ENCODE results near the gene HLA-F.
A peak's percentile ranks its signal among the peaks of the same experiment; 100 is the strongest.

The HLA-F gene

DNA sequence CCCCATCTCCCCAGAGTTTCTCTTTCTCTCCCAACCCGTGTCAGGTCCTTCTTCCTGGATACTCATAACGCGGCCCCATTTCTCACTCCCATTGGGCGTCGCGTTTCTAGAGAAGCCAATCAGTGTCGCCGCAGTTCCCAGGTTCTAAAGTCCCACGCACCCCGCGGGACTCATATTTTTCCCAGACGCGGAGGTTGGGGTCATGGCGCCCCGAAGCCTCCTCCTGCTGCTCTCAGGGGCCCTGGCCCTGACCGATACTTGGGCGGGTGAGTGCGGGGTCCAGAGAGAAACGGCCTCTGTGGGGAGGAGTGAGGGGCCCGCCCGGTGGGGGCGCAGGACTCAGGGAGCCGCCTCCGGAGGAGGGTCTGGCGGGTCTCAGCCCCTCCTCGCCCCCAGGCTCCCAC is at the start of gene HLA-F:
TSS of gene HLA-F (plus strand) at position 173 of the 404 bp plus-strand sequence. CDS start at position 203, 30 bp downstream.
- no peak for DNase-seq

DNA sequence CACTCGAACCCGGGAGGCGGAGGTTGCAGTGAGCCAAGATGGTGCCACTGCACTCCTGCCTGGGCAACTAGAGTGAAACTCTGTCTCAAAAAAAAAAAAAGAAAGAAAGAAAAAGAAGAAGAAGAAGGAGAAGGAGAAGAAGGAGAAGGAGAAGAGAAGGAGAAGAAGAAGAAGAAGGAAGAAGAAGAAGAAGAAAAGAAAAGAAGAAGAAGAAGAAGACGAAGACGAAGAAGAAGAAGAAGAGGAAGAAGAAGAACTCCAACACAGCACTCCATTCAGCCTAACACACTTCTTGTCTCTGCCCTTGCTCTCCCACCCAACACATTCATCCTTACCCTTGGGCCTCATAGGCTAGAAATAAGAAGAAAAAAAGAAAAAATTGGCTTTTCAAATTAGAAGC is 49.2 kb upstream of the HLA-F start:
- DNase-seq, result no peak

DNA sequence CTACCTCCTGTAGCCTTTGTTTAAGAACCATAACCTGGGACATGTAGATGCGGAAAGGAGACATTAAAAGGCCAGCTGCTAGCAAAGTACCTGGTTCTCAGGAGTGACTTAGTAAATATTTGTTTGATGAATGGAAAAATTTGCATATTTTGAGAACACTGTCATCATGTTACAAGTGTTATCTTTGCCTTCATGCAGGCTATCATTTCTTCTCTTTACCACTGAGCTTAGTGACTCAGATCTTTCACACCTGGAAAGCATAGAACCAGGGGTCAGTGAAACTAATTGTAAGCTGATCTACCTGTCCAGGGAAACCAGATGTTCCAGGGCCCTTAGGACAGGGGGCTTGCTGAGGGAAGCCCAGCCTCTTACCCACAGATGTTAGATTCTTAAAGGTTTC is 47.7 kb upstream of the HLA-F start:
- DNase-seq, result no peak

DNA sequence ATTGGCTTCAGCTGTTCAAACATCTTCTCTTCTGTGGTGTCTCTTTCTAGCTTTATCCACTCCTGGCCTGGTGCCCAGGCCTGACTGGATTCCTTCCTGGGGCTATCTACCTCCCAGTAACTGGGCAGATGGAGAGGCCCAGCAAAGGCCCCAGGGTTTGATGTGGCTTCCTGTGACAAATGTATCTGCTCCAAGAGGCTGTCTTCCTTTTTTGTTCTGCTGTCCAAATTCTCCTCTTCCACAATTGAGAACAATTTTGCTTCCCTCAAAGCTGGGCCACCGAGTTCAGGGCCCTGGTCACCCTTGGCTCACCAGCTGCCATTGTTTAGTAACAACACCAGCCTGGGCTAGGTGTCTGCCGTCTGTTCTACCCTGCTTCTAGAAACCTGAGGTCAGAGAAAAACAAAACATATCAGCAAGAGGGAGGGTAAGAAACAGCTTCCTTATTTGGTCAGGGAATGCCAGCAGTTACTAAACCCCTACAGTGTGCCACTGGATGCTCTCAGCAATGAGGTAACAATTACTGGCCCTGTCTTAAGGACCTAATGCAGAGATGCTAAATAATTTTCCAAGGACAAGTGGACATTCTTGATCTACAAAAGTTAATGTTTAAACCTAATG is 46.1 kb upstream of the HLA-F start:
- DNase-seq, result no peak

DNA sequence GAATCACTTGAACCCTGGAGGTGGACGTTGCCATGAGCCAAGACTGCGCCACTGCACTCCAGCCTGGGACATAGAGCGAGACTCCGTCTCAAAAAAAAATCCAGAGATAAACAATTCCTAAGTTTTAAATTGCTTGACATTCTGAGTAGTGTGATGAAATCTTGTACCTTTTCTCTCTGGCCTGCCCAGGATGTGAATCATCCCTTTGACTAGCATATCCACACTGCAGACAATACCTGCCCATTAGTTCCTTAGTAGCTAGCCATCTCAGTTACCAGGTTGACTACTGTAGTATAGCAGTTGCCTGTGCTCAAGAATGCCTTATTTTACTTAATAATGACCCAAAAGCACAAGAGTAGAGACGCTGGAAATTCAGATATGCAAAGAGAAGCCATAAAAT is 45.1 kb upstream of the HLA-F start:
- DNase-seq, result no peak

DNA sequence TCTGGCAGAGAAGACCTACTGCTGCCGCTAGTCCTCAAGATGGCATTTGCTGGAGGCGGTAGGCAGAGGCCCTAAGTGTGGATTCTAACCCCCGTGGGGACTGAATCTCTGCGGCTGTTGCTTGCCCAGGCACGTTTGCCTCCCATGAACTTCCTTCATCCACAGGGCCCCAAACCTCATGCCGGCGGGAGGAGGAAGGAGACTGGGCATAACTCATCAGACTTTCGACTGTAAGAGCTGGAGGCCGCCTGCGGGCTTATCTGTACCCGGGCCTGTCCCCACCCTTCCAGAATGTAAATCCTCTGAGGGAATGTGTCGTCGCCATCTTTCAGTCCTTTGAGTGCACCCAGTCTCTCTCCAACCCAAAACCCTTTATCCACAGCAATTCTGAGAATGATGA is 43.3 kb upstream of the HLA-F start:
- DNase-seq, result no peak

DNA sequence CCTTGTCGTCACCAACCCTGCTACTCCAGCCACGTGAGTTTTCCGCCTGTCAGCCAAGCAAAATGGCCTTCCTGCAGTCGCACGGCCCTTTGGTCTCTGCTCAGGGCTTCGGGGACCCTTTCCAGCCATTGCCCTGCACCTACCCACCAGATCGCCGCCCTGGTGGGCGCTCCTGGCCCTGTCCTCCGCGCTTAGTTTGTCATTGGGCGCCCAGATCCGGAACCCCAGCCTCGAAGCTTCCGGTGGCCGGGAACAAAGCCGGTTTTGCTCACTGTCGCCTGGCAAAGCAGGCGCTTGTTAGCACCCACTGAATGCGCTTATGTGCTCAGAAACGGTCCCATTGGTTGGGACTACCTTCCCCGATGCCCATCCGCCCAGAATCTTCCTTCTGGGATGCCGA is 42.8 kb upstream of the HLA-F start:
- DNase-seq, result no peak

DNA sequence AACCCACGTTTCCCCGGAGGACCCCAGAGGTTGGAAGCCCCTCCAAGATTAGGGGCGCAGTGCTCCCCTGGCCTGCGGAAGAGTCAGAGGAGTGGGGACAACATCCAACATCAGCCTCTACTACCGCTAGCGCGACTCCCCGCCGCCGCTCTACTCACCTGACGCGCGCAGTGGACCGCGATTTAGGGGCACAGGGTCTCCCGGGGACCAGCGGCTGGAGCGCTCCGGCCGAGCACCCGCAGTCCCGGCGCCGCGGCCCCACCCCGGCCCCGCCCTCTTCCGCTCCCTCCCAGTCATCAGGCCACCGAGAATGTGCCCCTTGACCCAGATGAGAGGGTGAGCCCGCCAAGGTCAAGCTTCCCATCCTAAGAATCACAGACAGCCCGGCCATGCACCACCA is 42.3 kb upstream of the HLA-F start, which contains the start of gene ZFP57:
TSS of gene ZFP57 (minus strand) at position 249 of the 400 bp plus-strand sequence. CDS start 4,149 bp downstream, outside the sequence.
- DNase-seq, result no peak

DNA sequence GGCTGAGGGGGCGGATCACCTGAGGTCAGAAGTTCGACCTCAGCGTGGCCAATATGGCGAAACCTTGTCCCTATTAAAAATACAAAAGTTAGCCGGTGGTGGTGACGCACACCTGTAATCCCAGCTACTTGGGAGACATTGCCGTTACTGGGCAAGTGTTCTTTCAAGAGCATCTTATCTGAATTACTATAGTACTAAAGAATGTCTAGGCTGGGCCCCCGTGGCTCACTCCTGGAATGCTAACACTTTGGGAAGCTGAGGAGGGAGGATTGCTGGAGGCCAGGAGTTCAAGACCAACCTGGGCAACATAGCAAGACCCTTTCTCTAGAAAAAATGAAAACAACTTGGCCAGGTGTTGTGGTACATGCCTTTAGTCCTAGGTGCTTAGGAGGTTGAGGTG is 41.4 kb upstream of the HLA-F start:
- DNase-seq, result no peak

DNA sequence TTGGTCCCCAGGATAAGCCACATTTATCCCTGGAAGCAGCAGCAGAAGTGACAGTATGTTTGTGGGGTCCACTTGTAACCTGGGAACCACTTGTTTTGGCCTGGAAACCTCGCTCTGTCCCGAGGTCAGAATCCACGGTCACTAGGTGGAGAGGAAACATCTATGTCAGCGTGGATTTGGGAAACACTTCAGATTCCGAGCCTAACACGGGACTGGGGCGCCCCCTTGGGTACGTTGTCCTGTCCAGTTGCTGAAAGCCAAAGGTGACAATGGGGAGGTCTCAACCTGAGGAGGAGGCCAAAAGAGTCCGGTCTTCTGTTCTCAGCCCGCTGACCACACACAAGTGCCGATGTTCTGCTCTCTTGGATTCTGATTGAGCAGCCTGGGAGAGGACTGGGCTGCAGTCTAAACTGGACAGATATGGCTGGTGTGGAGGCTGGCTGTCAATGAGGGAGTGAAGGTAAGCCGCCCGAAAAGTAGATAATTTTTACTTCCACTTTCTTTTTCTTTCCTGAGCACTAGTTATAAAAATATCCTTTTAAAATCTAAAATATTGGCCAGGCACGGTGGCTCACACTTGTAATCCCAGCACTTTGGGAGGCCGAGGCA is 37.4 kb upstream of the HLA-F start:
- no peak for DNase-seq

DNA sequence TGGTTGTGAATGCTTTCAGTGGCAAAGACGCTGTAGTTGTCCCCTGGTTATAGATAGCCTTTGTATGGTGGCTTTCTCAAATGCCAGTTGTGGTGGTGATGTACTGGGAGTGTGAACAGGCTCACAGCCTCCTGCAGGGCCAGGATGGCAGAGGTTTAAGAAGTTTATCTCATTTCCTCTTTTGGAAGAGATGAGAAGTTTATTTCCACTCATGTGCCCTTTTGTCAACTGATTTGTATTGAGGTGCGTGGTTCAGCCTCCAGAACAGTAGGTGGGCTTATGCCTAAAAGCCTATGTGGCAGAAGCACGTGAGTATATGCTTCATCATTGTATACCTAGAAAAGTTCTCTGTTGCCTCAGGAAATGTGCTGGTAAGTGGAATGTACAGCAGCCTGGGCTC is 28.6 kb upstream of the HLA-F start:
- DNase-seq, result no peak

DNA sequence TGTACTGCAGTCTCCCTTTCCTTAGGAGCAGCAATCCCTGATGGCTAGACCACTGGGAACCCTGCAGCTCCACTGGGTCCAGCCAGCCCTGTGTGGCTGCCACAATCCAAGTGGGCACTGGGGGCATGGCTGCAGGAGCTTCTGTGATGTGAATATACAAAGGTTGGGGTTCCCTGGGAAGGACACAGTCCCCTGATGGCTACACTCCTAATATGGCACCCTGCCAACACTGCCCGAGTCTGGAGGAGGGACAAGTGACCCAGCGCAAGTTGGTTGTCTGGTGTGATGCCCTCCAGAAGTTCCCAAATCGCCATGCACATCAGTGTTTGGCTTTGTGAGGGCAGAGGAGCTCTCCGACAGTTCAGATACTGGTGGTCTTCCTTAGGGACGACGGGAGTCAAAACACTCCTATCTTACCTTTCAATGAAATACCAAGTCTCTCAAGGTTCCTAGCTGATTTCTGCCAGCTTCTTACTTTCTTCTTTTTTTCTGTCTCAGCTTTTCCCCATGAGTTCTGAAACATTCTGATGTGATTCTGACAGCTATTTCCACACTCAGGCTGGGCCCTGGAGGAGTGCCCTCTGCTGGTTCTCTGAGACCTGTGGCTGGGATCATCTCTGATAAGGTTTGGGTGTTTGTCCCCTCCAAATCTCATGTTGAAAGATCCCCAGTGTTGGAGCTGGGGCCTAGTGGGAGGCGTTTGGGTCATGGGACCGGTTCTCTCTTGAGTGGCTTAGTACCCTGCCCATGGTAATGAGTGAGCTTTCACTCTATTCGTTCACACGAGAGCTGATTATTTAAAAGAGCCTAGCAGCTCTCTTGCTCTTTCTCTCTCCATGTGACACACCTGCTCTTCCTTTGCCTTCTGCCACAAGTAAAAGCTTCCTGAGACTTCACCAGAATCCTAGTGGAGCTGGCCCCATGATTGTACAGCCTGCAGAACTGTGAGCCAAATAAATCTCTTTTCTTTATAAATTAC is 26.8 kb upstream of the HLA-F start:
- DNase-seq, result no peak

DNA sequence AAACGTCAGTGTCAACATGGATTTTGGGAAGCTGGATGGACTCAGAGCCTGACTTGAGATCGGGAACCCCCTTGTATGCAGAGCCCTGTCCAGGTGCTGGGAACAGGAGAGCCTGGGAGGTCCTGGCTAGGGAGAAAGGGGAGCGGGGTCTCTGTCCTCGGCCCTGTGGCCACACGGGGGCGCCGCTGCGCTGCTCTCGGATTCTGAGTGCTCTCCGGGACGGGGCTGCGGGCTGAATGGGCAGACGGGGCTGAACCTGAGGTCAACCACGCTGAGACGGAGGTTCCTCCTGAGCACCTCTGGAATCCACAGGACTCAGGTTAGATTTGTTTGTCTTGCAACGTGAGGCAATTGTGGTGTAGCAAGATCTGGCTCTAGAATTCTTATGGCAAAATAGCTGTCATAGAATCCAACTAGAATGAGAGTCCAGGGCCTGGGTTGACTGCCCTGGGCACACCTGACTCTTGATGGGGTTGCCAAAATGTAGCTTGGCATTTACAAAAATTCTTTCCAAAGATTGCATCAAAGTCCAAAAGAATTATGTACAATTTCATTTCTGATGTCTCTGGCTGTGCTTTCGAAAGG is 20.6 kb upstream of the HLA-F start:
- no peak for DNase-seq

DNA sequence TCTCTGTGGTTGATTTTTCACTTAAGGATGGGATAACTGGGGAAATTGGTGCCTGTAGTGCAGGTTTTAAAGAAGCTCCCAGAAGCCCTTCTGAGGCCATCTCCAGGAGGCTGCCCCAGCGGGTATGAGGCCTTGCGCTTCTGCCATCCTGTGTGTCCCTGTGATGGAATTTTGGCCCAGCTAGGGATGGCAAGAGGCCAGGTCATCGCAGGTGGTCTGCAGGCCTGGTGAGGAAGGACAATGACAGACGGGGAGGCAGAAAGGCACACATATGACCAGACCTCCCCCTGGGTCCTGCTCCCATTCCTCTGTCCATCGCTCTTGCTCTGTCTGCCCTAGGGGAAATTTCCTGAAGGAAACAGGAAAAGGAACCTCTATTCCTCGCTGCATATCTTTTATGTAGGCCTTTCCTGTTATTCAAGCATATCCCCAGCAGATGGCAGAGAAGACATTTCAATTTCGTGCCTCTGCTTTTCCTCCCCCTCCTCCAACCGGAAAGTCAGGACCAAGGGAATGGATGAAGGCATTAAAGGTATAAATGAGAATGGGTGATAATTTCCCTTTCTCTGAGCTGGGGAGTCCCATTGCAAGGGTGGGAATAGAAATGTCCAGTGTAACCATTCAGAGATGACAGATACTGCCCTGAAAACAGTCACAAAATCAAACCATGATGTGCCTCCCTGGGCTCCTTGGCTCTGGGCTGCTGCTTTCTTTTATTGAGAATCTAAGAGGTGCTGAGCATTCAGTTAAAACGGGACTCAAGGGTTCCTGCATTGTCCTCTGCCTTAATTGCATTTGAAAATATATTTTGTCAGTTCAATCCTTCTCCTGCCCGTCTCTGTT is 17.6 kb upstream of the HLA-F start:
- peak; percentile 5 for DNase-seq

DNA sequence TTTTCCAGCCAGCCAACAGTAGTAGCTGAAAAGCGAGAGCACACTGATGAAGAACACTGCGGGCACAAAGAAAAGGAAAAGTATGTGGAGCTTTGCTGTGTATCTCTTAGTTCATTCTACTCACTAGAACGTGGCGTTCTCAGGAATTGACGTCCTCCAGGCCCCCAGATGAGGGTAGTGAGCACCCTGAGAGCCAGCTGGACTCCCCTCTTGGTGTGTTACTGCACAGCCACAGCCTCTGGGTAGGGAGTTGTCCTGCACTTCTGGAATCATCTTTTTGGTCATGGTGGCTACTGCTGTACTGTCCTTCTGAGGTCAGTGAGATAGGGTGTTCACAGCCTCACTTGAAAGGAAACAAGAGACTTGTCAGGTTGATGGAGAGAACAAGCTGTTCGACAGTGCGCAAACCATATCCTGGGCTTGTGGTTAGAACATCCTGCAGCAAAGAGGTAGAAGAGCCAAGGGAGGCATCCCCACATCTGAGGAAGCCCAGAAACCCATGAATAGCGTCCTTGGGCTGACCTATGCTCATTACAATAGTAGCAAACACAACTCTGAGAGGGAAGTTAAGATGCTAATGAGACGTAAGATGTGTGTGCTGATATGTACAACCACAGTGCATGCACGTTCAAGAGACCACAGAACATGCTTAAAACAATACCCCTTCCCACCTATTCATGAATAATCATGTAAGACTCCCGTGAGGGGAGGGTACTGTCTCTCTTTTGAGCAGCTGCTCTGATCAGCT is 14.6 kb upstream of the HLA-F start:
- no peak for DNase-seq

DNA sequence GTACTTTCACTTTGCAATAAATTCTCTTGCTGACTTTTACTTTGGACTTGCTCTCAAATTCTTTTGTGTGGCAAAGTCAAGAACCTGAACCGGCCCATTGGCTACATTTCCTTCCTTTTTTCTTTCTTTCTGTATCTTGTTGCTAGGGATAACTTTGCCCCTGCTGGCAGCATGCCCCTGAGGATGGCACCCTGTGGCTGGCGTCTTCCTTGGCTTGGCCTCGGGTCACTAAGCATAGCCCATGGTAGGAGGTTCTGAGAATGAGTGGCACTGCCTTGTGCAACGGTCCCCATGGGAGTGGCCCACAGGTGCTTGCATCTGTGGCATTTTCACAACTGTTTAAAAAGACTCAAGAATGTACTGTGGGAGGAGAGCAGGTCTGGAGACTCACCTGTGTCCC is 14.0 kb upstream of the HLA-F start:
- no peak for DNase-seq

DNA sequence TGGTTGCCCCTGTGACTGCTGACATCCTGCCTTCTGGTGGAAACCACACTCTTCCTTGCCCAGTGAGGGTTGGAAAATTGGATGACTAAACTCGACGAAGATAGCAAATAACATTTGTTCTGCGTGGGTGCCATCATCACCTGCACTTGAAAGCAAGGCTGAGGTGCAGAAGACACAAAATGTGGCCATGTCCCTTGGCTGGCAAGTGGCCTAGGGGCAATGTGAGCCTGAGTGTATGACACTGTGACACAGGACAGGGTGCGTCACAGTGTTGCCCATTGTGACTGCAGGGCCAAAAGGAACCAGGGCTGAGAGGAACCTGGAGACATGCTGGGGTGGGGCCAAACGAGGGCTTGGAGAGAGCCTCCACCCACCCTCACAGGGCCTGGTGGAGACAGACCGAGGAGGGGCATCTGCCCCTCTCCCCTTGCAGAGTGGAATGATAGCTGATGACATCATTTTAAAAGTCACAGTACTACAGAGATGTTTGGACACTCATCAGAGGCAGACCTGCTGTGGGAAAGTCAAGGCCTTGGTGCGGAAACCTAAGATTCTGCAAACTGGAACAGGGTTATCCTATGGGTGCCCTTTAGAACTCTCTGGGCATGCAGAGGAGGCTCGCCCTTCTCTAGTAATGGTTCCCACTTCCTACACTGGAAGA is 12.8 kb upstream of the HLA-F start:
- no peak for DNase-seq

DNA sequence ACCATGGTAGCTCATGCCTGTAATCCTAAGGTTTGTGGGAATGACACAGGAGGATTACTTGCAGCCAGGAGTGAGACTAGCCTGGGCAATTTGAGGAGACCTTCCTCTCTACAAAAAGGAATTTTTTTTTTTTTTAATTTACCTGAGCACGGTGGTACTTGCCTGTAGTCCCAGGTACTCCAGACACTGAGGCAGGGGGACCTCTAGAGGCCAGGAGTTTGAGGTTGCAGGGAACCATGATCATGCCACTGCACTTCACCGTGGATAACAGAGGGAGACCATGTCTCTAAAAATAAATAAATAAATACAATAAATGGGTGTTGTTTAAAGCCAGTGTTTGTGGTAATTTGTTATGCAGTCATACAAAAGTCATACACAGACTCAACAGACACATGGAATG is 2.4 kb upstream of the HLA-F start:
- no peak for DNase-seq

DNA sequence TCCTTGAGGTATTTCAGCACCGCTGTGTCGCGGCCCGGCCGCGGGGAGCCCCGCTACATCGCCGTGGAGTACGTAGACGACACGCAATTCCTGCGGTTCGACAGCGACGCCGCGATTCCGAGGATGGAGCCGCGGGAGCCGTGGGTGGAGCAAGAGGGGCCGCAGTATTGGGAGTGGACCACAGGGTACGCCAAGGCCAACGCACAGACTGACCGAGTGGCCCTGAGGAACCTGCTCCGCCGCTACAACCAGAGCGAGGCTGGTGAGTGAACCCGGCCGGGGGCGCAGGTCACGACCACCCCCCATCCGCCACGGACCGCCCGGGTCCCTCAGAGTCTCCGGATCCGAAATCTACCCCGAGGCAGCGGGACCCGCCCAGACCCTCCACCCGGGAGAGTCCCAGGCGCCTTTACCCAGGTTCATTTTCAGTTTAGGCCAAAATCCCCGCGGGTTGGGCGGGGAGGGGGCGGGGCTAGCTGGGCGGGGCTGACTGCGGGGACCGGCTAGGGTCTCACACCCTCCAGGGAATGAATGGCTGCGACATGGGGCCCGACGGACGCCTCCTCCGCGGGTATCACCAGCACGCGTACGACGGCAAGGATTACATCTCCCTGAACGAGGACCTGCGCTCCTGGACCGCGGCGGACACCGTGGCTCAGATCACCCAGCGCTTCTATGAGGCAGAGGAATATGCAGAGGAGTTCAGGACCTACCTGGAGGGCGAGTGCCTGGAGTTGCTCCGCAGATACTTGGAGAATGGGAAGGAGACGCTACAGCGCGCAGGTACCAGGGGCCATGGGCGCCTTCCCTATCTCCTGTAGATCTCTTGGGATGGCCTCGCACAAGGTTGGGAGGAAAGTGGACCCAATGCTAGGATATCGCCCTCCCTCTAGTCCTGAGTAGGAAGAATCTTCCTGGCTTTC is 693 bp downstream of the HLA-F start:
- no peak for DNase-seq
